Breast epithelium (tissue), 4 donors: ENCODE data around the gene MRAP. TPM values are rescaled to one million over a fixed set of nuclear protein-coding genes. Genes with fewer than 3 reads are reported as not detected.

ENCODE experiments used
- DNase-seq, 2 donors: peaks; one replicate each; pipeline ENCODE4 v3.0.0-alpha.2; 2019; ENCODE audit warnings: low spot score in 2 of 2
- H3K27ac ChIP-seq, 2 donors: fragments of 200-600 bp; sonication (generic) in 1 of 2; one replicate each; pipeline ENCODE4 v1.5.1; 2016 to 2019; ENCODE audit warnings: mild to moderate bottlenecking in 1 of 2
- H3K27me3 ChIP-seq, 2 donors: fragments of 200-600 bp; sonication (generic) in 1 of 2; one replicate each; pipeline versions ENCODE4 v1.5.1 to v1.6.0; 2017 to 2019; ENCODE audit warnings: control low read depth in 1 of 2, mild to moderate bottlenecking in 1 of 2
- H3K36me3 ChIP-seq: fragments of 200-600 bp; one replicate; pipeline ENCODE4 v1.5.1; 2019
- H3K4me1 ChIP-seq, 2 donors: fragments of 200-600 bp; sonication (generic); one replicate each; pipeline ENCODE4 v1.5.1; 2016 to 2019; ENCODE audit warnings: control low read depth in 1 of 2
- H3K4me3 ChIP-seq, 3 donors: fragments of 200-600 bp; sonication (generic); 1 replicate in 2 of 3; 2 replicates in 1 of 3; pipeline ENCODE4 v1.5.1; 2016 to 2019; ENCODE audit warnings: mild to moderate bottlenecking in 3 of 3, moderate library complexity in 2 of 3
- H3K9me3 ChIP-seq, 2 donors: fragments of 200-600 bp; sonication (generic) in 1 of 2; one replicate each; pipeline ENCODE4 v1.5.1; 2016 to 2019; ENCODE audit warnings: control low read depth in 1 of 2
- POLR2A ChIP-seq: fragments of 450-650 bp; IDR thresholded peaks from one replicate; pipeline ENCODE4 v1.6.1; 2016; ENCODE audit warnings: antibody characterized with exemption, mild to moderate bottlenecking, moderate library complexity
- POLR2AphosphoS5 ChIP-seq, 3 donors: sonication (generic); formaldehyde crosslinking; IDR thresholded peaks; one replicate each; pipeline ENCODE4 v1.6.1; 2017; ENCODE audit warnings: antibody characterized with exemption in 3 of 3
- intact Hi-C: fragments of 100-400 bp; cut with DNase I; formaldehyde crosslinking; loops from one replicate; pipeline ENCODE4 v1.15.1; 2023; ENCODE audit warnings: low total_unique reads
- total RNA-seq, 3 donors: library from RNA; depleted of rRNA; stranded (reverse); fragments of >200 nt; gene quantifications; one replicate each; pipeline ENCODE4 v1.1.0, GENCODE V29; 2016
- TF ChIP-seq, protein P1 (sequence below), 3 donors: fragments of 450-650 bp; IDR thresholded peaks; one replicate each; pipeline ENCODE4 v1.5.1; 2016 to 2017; ENCODE audit warnings: antibody characterized with exemption in 3 of 3, mild to moderate bottlenecking in 3 of 3, moderate library complexity in 3 of 3

Gene MRAP
- total RNA-seq, 3 donors from 2014 or later = 5.1 to 23.4 (median 8.8) TPM

DNA sequence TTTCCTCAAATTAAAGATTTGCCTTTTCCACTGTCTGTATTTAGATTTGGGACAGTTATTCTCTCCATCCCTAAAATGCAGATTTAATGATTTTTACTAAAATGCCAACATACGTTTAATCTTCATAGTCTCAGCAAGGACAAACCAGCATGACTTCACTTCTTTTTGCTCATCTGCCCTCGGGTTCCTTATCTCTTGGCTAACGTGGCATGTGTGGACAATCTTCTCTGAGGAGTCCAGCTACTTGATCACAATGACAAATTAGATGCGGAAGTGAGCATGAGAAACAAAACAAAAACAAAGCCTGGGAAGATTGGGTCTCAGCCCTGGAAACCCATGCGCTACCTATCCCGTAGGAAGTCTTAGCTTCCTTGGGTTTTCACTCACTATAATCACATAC, 1.0 kb downstream of the MRAP start:
- H3K36me3 ChIP-seq = no peaks in the 10 kb centered on the region
- no peak overlapping the region for H3K27ac ChIP-seq
- no peaks in the 10 kb centered on the region for H3K4me1 ChIP-seq
- TF ChIP-seq POLR2A (no peak), POLR2AphosphoS5 (IDR thresholded peaks at IDR 0.05) (no peak)
- TF ChIP-seq, protein P1, sequence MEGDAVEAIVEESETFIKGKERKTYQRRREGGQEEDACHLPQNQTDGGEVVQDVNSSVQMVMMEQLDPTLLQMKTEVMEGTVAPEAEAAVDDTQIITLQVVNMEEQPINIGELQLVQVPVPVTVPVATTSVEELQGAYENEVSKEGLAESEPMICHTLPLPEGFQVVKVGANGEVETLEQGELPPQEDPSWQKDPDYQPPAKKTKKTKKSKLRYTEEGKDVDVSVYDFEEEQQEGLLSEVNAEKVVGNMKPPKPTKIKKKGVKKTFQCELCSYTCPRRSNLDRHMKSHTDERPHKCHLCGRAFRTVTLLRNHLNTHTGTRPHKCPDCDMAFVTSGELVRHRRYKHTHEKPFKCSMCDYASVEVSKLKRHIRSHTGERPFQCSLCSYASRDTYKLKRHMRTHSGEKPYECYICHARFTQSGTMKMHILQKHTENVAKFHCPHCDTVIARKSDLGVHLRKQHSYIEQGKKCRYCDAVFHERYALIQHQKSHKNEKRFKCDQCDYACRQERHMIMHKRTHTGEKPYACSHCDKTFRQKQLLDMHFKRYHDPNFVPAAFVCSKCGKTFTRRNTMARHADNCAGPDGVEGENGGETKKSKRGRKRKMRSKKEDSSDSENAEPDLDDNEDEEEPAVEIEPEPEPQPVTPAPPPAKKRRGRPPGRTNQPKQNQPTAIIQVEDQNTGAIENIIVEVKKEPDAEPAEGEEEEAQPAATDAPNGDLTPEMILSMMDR (IDR thresholded peaks at IDR 0.05) = no peak
- DNase-seq = no peak
- no peaks in the 10 kb centered on the region for H3K27me3 ChIP-seq
- H3K4me3 ChIP-seq = no peak overlapping the region
- no peaks in the 10 kb centered on the region for H3K9me3 ChIP-seq
- intact Hi-C loops = loop anchor here (2.0 kb wide), 1 partner anchor 57 kb away; no protein-coding TSS in a partner anchor

DNA sequence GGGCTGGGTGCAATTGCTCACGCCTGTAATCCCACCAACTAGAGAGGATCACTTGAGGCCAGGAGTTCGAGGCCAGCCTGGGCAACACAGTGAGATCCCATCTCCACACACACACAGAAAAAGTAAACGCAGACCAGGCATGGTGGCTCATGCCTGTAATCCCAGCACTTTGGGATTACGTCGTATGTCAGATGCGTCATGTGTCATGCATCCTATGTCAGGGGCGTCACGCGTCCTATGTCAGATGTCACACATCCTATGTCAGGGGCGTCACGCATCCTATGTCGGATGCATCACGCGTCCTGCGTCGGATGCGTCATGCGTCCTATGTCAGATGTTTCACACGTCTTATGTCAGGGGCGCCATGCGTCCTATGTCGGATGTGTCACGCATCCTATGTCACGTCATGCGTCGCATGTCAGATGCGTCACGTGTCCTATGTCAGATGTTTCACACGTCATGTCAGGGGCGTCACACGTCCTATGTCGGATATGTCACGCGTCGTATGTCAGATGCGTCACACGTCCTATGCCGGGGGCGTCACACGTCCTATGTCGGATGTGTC, 1.5 kb downstream of the MRAP start:
- Histone ChIP-seq H3K36me3 (no peaks in the 10 kb centered on the region), H3K27ac (no peak overlapping the region), H3K9me3 (no peaks in the 10 kb centered on the region), H3K4me3 (no peak overlapping the region), H3K27me3 (no peaks in the 10 kb centered on the region), H3K4me1 (no peaks in the 10 kb centered on the region)
- intact Hi-C loops = no loop called here
- DNase-seq = no peak
- TF ChIP-seq POLR2A (no peak), POLR2AphosphoS5 (IDR thresholded peaks at IDR 0.05) (no peak)
- TF ChIP-seq, protein P1 (IDR thresholded peaks at IDR 0.05) = no peak

DNA sequence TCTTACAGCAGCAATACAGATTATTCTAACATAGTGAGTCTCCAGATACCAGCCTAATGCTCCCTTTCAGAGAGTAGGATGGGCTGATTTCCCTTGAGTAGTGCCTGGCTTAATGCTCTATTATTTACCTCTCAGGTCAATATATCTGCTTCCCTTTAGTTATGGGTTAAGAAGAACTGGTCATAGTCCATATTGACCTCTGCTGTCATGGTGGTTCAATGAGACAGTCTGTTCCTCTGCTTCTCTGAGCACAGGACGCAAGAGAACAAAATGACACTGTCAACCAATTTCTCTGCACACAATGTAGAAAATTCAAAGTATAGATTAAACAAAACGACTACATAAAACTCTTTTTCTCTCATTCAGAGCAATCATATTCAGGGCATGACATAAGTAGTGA, 2.9 kb downstream of the MRAP start:
- DNase-seq = no peak
- Histone ChIP-seq H3K27me3 (no peaks in the 10 kb centered on the region), H3K36me3 (no peaks in the 10 kb centered on the region), H3K4me3 (no peak overlapping the region), H3K9me3 (no peaks in the 10 kb centered on the region), H3K4me1 (no peaks in the 10 kb centered on the region), H3K27ac (no peak overlapping the region)
- intact Hi-C loops = no loop called here
- TF ChIP-seq POLR2AphosphoS5 (IDR thresholded peaks at IDR 0.05) (no peak), POLR2A (no peak)
- TF ChIP-seq, protein P1 (IDR thresholded peaks at IDR 0.05) = no peak

DNA sequence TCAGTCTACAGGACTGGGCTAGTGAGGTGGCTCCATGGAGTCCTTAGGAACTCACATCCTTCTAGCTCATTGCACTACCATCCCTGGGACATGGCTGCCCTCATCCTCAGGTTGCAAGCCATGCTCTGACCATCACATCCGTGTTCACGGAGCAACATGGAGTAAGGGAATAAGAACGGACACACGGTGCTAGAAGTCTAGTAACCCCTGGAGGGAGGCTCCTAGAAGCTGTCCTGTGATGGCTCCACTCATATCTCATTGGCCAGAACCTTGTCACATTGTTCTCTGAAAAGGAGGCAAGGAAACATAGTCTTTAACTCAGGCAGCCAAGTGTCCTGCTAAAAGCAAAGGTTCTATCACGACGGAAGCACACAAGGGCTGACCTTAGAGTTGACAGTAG, 3.9 kb downstream of the MRAP start:
- TF ChIP-seq, protein P1 (IDR thresholded peaks at IDR 0.05) = no peak
- TF ChIP-seq POLR2A (no peak), POLR2AphosphoS5 (IDR thresholded peaks at IDR 0.05) (no peak)
- H3K4me1 ChIP-seq = no peaks in the 10 kb centered on the region
- no peak overlapping the region for H3K4me3 ChIP-seq
- H3K27ac ChIP-seq = no peak overlapping the region
- H3K9me3 ChIP-seq = no peaks in the 10 kb centered on the region
- DNase-seq = no peak
- intact Hi-C loops = no loop called here
- no peaks in the 10 kb centered on the region for H3K27me3 ChIP-seq
- H3K36me3 ChIP-seq = no peaks in the 10 kb centered on the region

DNA sequence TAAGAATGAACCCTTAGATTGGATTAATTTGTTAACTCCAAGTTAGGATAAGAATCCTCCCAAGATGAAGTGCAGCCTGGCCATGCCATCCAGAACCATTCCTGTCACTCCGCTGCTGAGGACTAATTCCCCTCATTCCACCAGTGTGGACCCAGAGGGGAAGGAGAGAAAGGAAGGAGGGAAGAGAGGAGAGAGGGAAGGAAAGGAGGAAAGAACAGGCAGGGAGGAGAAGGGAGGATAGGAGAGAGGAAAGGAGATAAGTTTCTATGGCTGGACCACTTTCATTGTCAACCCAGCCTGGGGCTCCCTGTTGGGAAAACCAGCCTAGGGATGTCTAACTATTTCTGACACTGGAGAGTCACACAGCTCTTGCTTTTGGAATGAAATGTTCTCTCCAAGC, 4.7 kb downstream of the MRAP start:
- H3K36me3 ChIP-seq = no peaks in the 10 kb centered on the region
- intact Hi-C loops = no loop called here
- H3K27me3 ChIP-seq = no peaks in the 10 kb centered on the region
- no peaks in the 10 kb centered on the region for H3K4me1 ChIP-seq
- TF ChIP-seq, protein P1 (IDR thresholded peaks at IDR 0.05) = no peak
- no peak for TF ChIP-seq POLR2AphosphoS5 (IDR thresholded peaks at IDR 0.05)
- no peak for TF ChIP-seq POLR2A
- H3K9me3 ChIP-seq = no peaks in the 10 kb centered on the region
- H3K4me3 ChIP-seq = no peak overlapping the region
- H3K27ac ChIP-seq = no peak overlapping the region
- DNase-seq = no peak
